Fibroblast of upper back skin (primary cell): Measurements from ENCODE around the gene CLDN12.
"Not testable (repeated sequence)": the region's sequence is repeated elsewhere in the genome, so short reads cannot be mapped to it uniquely, and the experiment has no call there.

ENCODE experiments used
- DNase-seq: peaks from one replicate; pipeline ENCODE4 v3.0.0-alpha.2; 2013

Gene CLDN12

GRCh38 chr7:90445633-90446032 lies 42.4 kb downstream of the CLDN12 start:
- no peak for DNase-seq

- no peak for DNase-seq
Measured at GRCh38 chr7:90446137-90446899, 43.1 kb downstream of the CLDN12 start.

GRCh38 chr7:90453259-90453891 lies 50.1 kb downstream of the CLDN12 start:
- no peak for DNase-seq

- DNase-seq = no peak
Measured at GRCh38 chr7:90453931-90454330, 50.7 kb downstream of the CLDN12 start.

GRCh38 chr7:90455163-90456030 lies 52.1 kb downstream of the CLDN12 start:
- peak; percentile 55 for DNase-seq

- DNase-seq = no peak
Measured at GRCh38 chr7:90458104-90458503, 54.8 kb downstream of the CLDN12 start.

- DNase-seq = no peak
Measured at GRCh38 chr7:90459888-90460287, 56.6 kb downstream of the CLDN12 start.

- no peak for DNase-seq
Measured at GRCh38 chr7:90461219-90461618, 58.0 kb downstream of the CLDN12 start.

- DNase-seq = not testable (repeated sequence)
Measured at GRCh38 chr7:90463151-90463628, 59.9 kb downstream of the CLDN12 start.
